HG03558 (cell line): Measurements from ENCODE around the gene DNAAF8.

ENCODE experiments used
- ATAC-seq: cut with Tn5 transposase; IDR thresholded peaks from one replicate; pipeline ENCODE4 v1.9.1; 2021; ENCODE audit warnings: moderate number of reproducible peaks; ENCODE audit not compliant: unreplicated experiment; ENCODE audit errors: extremely low read depth

Gene DNAAF8

DNA sequence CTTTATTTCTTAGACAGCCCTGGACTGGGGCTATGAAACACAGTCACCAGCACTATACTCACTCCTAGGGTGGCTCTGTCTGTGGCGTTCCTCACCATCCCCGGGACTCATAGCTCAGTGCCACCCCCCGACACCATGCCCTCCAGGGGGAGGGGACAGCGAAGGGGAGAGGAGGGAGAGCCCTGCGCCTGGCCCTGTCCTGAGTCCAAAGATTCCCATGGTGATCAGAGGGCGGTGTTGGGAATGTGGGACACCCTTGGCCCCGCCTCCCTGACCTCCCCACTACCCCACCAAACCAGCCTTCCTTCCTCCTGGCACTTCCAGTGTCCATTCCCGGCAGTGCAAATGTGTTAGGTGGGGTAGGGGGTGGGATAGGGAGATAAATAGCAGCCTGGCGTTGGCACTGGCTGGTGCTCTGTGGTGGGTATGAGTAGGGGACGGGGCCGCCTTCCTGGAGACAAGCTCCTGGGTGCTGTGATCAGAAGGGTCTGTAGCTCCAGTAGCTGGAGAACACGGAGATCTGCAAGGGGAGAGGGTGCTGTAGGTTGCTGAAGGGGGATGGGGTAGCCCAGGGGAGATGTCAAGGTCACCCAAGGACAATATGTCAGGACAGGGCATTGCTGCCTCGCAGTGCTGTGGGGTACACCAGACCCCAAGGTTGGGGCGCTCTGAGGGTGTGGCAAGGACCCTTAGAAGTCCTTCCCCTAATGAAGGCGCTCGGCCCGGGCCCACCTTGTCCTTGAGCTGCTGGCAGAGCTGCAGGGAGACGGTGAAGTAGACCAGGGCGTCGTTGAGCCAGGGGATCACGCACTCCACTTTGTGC lies 62.9 kb downstream of the DNAAF8 start:
- ATAC-seq = no peak

DNA sequence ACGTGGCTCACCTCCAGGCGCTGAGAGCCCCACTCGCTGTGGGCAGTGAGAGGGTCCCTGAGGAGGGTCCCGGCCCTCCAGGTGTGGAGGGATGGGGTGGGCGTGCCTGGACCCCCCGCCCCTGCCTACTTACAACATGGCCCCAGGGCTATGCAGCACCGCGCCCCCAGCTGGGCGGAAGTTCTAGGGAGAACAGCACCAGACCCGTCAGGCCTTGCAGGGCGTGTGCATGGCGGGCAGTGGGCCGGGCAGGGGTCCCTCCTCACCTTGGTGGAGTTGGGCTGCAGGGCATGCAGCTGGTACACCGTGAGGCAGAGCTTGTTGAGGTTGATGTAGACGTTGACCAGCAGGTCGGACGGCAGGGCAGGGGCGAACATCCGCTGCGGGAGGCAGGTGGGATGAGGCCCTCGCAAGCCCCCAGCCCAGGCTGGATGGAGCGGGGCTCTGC lies 63.5 kb downstream of the DNAAF8 start:
- no peak for ATAC-seq

DNA sequence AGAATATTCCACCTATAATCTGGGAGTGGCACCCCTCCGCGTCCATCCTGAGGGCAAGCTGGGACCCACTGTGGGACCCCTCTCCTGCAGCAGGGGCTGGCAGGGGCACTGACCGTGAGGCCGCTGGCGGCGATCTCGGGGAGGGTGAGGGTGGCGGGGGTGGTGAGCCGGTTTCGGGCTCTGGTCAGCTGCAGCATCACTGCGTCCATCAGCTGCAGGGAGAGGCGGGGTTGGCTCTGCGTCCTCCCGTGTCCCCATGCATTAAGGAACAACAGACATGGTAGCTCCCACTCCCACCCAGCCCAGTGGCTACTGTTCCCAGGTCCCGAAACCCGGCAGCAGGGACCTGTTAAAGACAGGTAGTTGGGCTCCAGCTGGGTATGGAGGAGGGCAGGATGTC lies 64.1 kb downstream of the DNAAF8 start:
- no peak for ATAC-seq
